HepG2 (cell line): ENCODE results near the gene EMILIN3. TPM values are rescaled to one million over a fixed set of nuclear protein-coding genes. Genes with fewer than 3 reads are reported as not detected.

ENCODE experiments used
- AGO2 ChIP-seq: fragments of 200-400 bp; formaldehyde crosslinking; optimal IDR thresholded peaks from 2 replicates; pipeline ENCODE3; 2017; ENCODE audit warnings: mild to moderate bottlenecking, low read depth, low read length, moderate library complexity
- ATAD3A ChIP-seq: sonication (generic); formaldehyde crosslinking; IDR thresholded peaks from 2 replicates; pipeline ENCODE4 v1.4.0; 2020; ENCODE audit warnings: missing genetic modification reagents
- ATF2 ChIP-seq: sonication (generic); formaldehyde crosslinking; IDR thresholded peaks from 2 replicates; pipeline ENCODE4 v1.4.0; 2020; ENCODE audit warnings: missing genetic modification reagents
- BORCS8-MEF2B ChIP-seq: sonication (generic); formaldehyde crosslinking; IDR thresholded peaks from 2 replicates; pipeline ENCODE4 v1.8.0; 2022; ENCODE audit warnings: mild to moderate bottlenecking, missing genetic modification reagents
- CERS6 ChIP-seq: sonication (generic); formaldehyde crosslinking; IDR thresholded peaks from 2 replicates; pipeline ENCODE4 v1.5.0; 2020; ENCODE audit warnings: missing genetic modification reagents
- ESRRA ChIP-seq: sonication (generic); formaldehyde crosslinking; IDR thresholded peaks from 2 replicates; pipeline ENCODE4 v1.5.1; 2020; ENCODE audit warnings: mild to moderate bottlenecking, low read depth, missing genetic modification reagents
- HNRNPL ChIP-seq: fragments of 200-400 bp; formaldehyde crosslinking; IDR thresholded peaks from 2 replicates; pipeline ENCODE4 v1.6.1; 2017; ENCODE audit warnings: mild to moderate bottlenecking, low read depth, low read length
- MXD1 ChIP-seq: sonication (generic); formaldehyde crosslinking; IDR thresholded peaks from 2 replicates; pipeline ENCODE4 v1.4.0; 2020; ENCODE audit warnings: mild to moderate bottlenecking, missing genetic modification reagents
- NFIB ChIP-seq: sonication (generic); formaldehyde crosslinking; IDR thresholded peaks from 2 replicates; pipeline ENCODE4 v1.9.0; 2021; ENCODE audit warnings: missing genetic modification reagents, mild to moderate bottlenecking, borderline replicate concordance
- NFKB2 ChIP-seq: sonication (generic); formaldehyde crosslinking; IDR thresholded peaks from 2 replicates; pipeline ENCODE4 v1.4.0; 2020; ENCODE audit warnings: missing genetic modification reagents, borderline replicate concordance
- RFXANK ChIP-seq: IDR thresholded peaks from 2 replicates; pipeline ENCODE4 v1.6.1; 2016
- TFDP1 ChIP-seq: IDR thresholded peaks from 2 replicates; pipeline ENCODE4 v1.6.1; 2016; ENCODE audit warnings: missing compliant biosample characterization, missing genetic modification reagents, borderline replicate concordance
- ZNF205 ChIP-seq: IDR thresholded peaks from 2 replicates; pipeline ENCODE4 v1.6.1; 2018; ENCODE audit warnings: missing biosample characterization, missing genetic modification reagents
- ZNF274 ChIP-seq: sonication (generic); formaldehyde crosslinking; IDR thresholded peaks from 2 replicates; pipeline ENCODE4 v1.5.1; 2020; ENCODE audit warnings: mild to moderate bottlenecking, missing genetic modification reagents
- ZNF280B ChIP-seq: sonication (generic); formaldehyde crosslinking; IDR thresholded peaks from 2 replicates; pipeline ENCODE4 v1.5.0; 2020; ENCODE audit warnings: missing genetic modification reagents, mild to moderate bottlenecking, borderline replicate concordance
- ZNF430 ChIP-seq: sonication (generic); formaldehyde crosslinking; IDR thresholded peaks from 2 replicates; pipeline ENCODE4 v1.9.0; 2021; ENCODE audit warnings: mild to moderate bottlenecking, missing genetic modification reagents
- ZNF451 ChIP-seq: sonication (generic); formaldehyde crosslinking; IDR thresholded peaks from 2 replicates; pipeline ENCODE4 v1.5.0; 2020; ENCODE audit warnings: mild to moderate bottlenecking, missing genetic modification reagents
- ZNF776 ChIP-seq: sonication (generic); formaldehyde crosslinking; IDR thresholded peaks from 2 replicates; pipeline ENCODE4 v1.4.0; 2020; ENCODE audit warnings: mild to moderate bottlenecking, missing genetic modification reagents
- ZSCAN9 ChIP-seq: IDR thresholded peaks from 2 replicates; pipeline ENCODE4 v1.6.1; 2016; ENCODE audit warnings: borderline replicate concordance
- polyA plus RNA-seq, 8 experiments: library from polyadenylated mRNA; depleted of rRNA in 3 of 8; stranded (reverse) in 7 of 8; unstranded in 1 of 8; fragments of >200 nt; fragmentation: Illumina TruSeq in 4 of 8; extraction: Trizol in 4 of 8; gene quantifications; 2 replicates each; pipeline versions ENCODE4 v1.2.1 to v1.2.3, GENCODE V29; 2011 to 2016; ENCODE audit warnings: low read depth in 4 of 8, missing spikeins in 1 of 8, mixed read lengths in 1 of 8; ENCODE audit not compliant: insufficient read depth in 1 of 8
- total RNA-seq, 5 experiments: library from RNA; depleted of rRNA; stranded (reverse); fragments of >200 nt; fragmentation: Illumina TruSeq; extraction: Trizol; gene quantifications; 2 replicates each; pipeline ENCODE4 v1.2.3, GENCODE V29; 2016; ENCODE audit warnings: low read depth in 1 of 5

EMILIN3 gene
- total and polyA plus RNA-seq, 2 of the 13 experiments (the other 11 are each of a cell fraction or from before 2014, with no cell fraction given), result 0.25 to 0.29 TPM

GRCh38 chr20:41361757-41362747, 4.6 kb downstream of the EMILIN3 start (continued):
- TF ChIP-seq ZNF274 (CRISPR knock-in tag) (0 out of 2 replicates have a peak, but pooled peaks have one; percentile 46), ZNF280B (peak; percentile 46; the same call in 1 of the 2 replicates), ESRRA (CRISPR knock-in tag) (no peak), BORCS8-MEF2B (CRISPR knock-in tag) (peak; percentile 20; the same call in 1 of the 2 replicates), ZNF451 (CRISPR knock-in tag) (0 out of 2 replicates have a peak, but pooled peaks have one; percentile 17), ZNF776 (CRISPR knock-in tag) (peak; percentile 34; the same call in 1 of the 2 replicates), ATAD3A (CRISPR knock-in tag) (peak; percentile 10; the same call in 1 of the 2 replicates), NFKB2 (peak; percentile 22; the same call in 1 of the 2 replicates), NFIB (CRISPR knock-in tag) (peak; percentile 85; the same call in 1 of the 2 replicates), AGO2 (peak; percentile 68), ZSCAN9 (CRISPR knock-in tag) (no peak), RFXANK (no peak), ZNF205 (CRISPR knock-in tag) (no peak), CERS6 (CRISPR knock-in tag) (peak; percentile 14; the same call in 1 of the 2 replicates), TFDP1 (CRISPR knock-in tag) (0 out of 2 replicates have a peak, but pooled peaks have one; percentile 9), ATF2 (CRISPR knock-in tag) (no peak), ZNF430 (CRISPR knock-in tag) (0 out of 2 replicates have a peak, but pooled peaks have one; percentile 35), HNRNPL (0 out of 2 replicates have a peak, but pooled peaks have one; percentile 15), MXD1 (peak; percentile 6)
